ENCODE results near the gene CAPN14.
"Not testable (repeated sequence)": the region's sequence is repeated elsewhere in the genome, so short reads cannot be mapped to it uniquely, and the experiment has no call there.

CAPN14 gene

GRCh38 chr2:31192851-31193392 is 24.4 kb downstream of the CAPN14 start:
- no peak for FAIRE-seq

- FAIRE-seq = no peak
Measured at GRCh38 chr2:31192396-31192795, 24.9 kb downstream of the CAPN14 start.

- FAIRE-seq = no peak
Measured at GRCh38 chr2:31191931-31192330, 25.4 kb downstream of the CAPN14 start.

DNA sequence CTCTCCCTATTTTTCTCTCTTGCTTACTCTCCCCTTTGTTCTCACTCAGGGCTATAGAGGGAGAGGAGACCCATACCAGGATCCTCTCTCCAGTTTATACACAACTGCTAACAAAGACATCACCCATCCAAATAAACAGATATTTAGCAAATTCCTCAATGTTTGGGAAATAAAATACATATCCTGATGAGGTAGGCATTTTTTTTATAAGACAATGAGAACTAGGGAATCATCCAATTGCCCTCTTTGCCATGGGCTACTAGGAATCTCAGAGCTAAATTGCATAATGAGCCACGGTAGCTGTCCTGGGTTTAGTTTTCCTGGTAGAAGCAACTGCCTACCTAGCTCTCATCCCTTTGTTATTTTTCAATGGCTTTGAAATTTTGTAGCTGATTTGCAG is 27.1 kb downstream of the CAPN14 start:
- no peak for FAIRE-seq

DNA sequence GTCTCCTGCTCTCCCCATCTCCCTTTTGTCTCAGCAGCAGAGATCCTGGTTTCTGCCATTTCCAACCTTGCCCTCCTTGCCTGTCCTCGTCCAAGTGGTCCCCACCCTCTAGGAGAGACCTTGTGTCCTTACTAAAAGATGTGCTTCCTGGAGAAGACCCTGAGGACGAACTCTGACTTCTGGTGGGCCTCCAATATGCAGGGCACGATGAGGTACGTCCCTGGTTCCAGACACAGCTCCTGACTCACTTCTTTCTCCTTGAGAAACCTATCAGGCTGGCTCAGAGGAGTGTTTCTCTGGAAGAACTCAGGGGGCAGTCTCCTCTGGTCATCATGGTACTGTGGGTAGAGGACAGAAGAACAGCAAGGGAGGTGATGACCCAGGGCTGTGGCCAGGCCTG is 28.2 kb downstream of the CAPN14 start:
- no peak for FAIRE-seq

- FAIRE-seq = no peak
Measured at GRCh38 chr2:31188131-31188530, 29.2 kb downstream of the CAPN14 start.

GRCh38 chr2:31187166-31187565 is 30.1 kb downstream of the CAPN14 start:
- FAIRE-seq = no peak

DNA sequence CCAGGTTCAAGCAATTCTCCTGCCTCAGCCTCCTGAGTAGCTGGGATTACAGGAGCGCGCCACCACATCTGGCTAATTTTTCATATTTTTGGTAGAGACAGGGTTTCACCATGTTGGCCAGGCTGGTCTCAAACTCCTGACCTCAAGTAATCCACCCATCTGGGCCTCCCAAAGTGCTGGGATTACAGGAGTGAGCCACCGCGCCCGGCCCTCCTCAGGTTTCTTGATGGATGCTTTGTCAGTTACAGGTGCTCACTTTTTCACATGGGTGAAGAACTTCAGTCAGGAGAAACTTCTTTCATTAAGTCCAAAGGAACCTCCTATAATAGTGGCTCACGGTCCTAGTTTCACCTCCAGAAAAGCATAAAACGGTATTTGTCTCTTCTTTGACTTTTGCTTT is 33.3 kb downstream of the CAPN14 start:
- FAIRE-seq = not testable (repeated sequence)

GRCh38 chr2:31176742-31177141 is 40.6 kb downstream of the CAPN14 start:
- no peak for FAIRE-seq

DNA sequence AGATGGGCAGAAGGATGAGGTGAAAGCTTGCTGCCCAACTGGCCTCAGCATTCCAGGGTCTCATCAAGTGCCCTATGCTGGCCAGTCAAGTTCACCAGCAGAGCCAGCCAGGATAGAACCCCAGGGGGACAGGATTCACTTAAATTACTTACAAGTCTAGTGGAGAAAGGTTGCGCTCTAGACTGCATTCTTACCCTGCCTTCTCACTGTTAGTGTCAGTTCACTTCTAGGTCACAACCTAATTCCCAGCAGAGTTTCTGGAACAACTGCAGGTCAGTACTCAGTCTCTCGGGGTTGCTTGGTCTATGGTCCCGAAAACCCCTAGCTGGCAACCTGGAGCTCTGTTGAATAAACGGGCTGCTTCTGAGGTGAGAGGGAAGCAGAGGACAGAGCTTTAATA is 46.2 kb downstream of the CAPN14 start:
- FAIRE-seq = no peak

DNA sequence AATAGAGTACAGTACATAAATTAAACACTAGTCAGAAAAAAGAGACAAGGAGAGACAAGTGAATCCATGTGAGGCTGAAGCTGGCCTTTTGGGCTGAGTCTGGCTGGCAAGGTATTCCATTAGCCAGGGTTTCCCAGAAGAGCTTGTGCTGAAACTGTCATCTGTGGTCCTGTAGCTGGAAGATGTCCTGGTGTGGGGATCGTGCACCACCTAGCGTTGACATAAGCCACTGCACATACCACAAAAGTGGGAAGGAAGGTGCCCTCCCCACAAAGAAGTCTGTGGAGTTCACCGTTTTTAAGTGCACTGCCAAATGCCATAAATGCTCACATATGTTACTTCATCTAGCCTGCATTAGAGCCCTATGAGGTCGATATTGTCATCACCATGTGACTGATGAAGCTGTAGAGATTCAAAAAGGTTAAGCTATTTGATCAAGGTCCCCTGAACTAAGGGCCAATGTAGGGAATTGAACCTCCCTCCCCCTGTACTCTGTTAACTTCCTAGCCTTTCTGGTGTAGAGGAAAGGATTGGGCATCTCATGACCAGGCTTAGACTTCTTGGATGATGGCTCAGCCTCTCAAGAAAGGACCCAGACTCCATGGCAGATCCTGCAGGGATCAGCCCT is 47.1 kb downstream of the CAPN14 start:
- no peak for FAIRE-seq

DNA sequence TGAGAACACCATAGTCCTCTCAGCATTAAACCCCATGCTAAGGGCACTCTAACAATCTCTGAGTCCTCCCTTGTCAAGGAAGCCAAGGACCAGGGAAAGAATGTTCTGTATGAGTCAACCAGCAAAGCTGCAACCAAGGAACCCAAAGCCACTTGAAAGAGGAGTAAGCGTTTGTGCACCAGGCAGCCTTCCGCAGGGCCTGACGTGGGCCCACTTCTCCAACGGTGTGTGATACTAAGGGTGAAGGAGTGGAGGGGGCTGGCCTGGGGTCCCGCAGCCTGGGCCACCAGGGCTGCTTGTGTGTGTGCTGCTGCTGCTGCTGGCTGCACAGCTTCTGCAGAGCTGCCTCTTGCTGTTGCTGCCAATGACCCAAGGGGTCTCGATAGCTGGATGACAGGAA is 49.0 kb downstream of the CAPN14 start:
- no peak for FAIRE-seq

DNA sequence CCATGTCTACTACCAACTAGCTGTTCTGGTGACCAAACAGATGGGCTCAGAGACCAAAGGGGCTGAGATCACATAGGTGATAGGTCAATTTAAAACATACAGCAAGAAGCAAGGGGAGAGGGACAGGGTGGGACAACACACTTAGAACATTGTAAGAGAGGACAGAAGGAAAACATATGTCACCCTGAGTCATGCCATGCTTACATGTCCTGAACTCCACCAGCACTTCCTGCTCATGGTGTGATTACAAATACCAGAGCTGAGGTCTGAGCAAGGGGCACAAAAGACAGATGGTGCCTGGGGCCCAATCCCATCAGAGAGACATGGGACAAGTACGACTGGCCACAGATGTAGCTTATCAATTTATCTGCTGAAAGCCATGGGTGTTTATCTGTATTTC is 50.4 kb downstream of the CAPN14 start:
- FAIRE-seq = no peak

DNA sequence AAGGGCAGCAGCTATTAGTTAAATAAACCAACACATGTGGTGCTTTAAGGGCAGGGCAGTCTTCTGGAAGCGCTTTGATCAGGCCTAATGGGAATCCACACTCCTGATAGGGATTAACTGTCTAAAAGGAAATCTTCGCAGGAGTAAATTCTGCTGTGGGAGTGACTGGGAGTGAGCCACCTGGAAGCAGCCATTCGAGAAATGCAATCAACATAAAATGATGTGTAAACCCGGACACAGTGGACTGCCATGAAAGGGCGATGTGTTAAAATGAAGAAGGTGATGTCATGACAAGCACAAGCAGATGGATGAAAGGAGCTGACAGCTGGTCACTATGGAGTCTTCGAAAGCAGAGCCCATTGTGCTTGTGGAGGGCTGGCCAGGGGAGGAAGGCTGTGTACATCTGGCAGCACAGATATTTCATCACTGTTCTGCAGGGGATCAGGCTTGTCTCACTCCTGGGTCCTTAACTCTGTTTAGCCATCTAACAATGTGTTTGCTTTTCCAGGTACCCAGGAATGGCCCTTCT is 54.2 kb downstream of the CAPN14 start:
- no peak for FAIRE-seq

DNA sequence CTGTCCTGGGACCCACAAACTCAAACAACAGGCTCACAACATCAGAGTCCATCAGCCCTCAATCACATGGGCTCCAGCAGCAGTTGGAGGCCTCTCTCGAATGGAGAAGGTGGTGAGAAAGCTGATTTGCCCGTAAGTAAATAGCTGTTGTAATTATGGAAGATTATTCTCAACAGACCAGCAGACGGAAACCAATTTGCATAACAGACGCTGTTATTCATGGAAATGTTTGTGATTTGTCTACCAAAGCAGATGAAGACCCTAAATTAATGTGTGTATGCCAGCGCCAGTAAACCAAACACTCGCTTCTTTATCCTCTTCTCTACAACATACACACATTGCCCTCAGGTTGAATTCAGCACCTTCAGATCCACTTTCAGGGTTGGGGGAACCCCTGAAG is 55.7 kb downstream of the CAPN14 start:
- no peak for FAIRE-seq

GRCh38 chr2:31151501-31151900 is 65.8 kb downstream of the CAPN14 start:
- no peak for FAIRE-seq

- no peak for FAIRE-seq
Measured at GRCh38 chr2:31150120-31150670, 67.1 kb downstream of the CAPN14 start.

DNA sequence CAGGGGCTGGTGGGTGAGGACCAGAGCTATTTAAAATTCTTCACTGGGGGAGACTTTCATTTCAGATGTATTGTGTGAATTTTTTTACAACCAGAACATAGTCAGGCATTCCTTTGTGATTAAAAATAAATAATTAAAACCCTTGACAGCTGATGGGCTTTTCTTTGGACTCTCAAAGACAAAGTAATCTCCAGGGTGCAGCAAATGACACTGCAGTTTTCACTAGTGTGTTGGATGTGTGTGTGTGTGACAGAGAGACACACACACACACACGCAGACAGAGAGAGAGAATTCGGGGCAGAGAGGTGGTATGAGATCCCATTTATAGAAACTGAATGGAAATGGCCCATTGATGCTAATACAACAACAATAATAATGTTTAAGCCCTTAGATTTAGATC is 68.8 kb downstream of the CAPN14 start:
- FAIRE-seq = no peak

- FAIRE-seq = no peak
Measured at GRCh38 chr2:31147645-31148044, 69.7 kb downstream of the CAPN14 start.

DNA sequence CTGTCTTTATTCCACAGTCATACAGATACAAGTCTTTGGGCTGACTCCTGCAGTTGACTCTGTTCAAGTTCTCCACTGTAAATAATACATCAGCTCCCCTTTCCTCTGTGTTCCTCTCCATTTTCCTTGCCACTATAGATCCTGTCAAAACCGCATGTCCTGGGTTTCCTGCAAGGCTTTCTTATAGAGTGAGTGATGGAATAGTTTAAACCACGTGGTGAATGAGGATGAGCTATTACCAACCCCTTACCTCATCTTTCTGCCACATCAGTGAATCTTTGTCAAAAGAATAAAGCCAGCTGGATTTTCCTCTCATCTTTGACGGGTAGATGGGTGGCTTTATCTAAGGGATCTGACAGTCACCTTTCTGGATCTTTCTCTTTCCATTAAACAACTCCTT is 75.2 kb downstream of the CAPN14 start:
- FAIRE-seq = no peak

DNA sequence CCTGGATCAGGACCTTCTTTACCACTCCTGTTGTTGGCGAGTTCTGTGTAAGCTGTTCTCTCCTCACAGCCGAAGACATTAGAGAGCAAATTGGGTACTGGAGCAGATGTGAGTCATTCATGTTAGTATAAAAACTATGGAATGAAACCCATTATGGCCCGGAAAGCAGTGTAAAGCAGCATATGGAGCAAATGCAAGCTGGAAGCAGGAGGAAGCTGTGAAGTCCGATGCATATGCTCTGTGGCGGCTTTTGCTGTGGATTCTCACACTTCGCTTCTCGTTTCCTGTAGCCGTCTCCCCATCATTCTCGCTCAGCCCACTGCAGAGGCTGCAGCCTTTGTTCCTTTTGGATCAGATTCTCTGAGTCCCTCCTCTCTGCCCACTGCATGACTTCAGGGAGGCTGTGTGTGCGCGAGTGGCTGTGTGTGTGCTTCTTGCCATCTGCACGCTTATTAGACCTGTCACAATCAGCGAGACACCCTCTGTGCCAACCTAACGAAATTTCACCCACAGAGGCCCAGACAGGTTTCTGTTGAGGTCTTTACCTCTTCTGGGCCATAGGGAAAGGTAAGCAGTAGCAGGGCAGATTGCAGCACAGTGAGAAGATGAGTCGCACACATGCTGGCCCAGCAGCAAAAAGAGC is 75.8 kb downstream of the CAPN14 start:
- FAIRE-seq = no peak

DNA sequence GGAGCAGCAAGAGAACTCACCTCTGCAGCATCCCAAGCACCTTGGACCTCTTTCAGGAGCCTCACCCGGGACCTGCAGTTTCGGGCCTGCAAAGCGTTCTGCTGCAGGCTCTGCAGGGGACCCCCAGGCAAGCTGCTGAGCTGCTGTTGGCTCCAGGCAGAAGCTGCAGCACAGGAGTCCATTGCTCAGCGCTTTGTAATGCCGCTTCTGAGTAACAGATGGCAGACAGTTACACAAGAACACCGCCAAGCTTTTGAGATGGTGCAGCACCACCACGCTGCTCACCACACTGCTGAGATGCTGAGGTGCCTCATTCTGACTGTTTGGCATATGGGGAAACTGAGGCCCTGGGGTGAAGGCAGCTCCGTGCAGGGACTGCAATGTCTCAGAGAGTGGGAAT is 77.2 kb downstream of the CAPN14 start:
- FAIRE-seq = no peak

- FAIRE-seq = no peak
Measured at GRCh38 chr2:31139671-31140070, 77.6 kb downstream of the CAPN14 start.

All from endometrium (tissue), 2 donors.